ENCODE measurements around the gene PAPOLB.

The PAPOLB gene

DNA sequence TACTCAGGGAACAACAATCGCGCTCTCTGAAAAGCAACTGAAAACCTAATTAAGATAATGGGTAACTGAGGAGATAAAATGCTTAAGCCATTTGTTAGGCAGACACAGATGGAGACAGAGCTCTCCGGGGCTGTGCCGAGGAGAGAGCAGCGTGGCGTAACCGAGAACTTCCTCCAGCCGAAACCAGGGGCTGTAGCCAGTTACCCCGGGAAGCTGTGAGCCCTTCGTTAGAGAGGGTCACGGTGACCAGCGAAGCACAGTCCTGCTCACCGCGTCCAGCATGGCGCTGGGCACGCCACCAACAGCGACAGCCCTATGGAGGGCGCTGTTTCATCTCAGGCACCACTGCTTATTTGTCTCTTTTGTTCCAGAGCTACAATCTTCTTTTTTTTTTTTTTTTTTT is 16.1 kb downstream of the PAPOLB start:
- Histone ChIP-seq H3K4me1 (ENCODE audit: control insufficient read depth in 1 of 2, insufficient read depth in 2 of 2, low read length in 2 of 2) (no peaks in the 10 kb centered on the region), H3K4me3 (ENCODE audit: low read depth in 1 of 2, low read length in 2 of 2) (no peak overlapping the region), H3K27me3 (ENCODE audit: control insufficient read depth in 1 of 2, insufficient read depth in 2 of 2, low read length in 2 of 2) (no peaks in the 10 kb centered on the region), H3K27ac (ENCODE audit: low read depth, low read length) (no peak overlapping the region), H3K36me3 (ENCODE audit: control insufficient read depth in 1 of 2, insufficient read depth in 2 of 2, low read length in 2 of 2) (no peaks in the 10 kb centered on the region), H3K9me3 (ENCODE audit: control insufficient read depth in 1 of 2, low read length in 2 of 2) (no peaks in the 10 kb centered on the region), H3K9ac (ENCODE audit: low read depth in 1 of 2, low read length in 2 of 2) (no peak overlapping the region)

DNA sequence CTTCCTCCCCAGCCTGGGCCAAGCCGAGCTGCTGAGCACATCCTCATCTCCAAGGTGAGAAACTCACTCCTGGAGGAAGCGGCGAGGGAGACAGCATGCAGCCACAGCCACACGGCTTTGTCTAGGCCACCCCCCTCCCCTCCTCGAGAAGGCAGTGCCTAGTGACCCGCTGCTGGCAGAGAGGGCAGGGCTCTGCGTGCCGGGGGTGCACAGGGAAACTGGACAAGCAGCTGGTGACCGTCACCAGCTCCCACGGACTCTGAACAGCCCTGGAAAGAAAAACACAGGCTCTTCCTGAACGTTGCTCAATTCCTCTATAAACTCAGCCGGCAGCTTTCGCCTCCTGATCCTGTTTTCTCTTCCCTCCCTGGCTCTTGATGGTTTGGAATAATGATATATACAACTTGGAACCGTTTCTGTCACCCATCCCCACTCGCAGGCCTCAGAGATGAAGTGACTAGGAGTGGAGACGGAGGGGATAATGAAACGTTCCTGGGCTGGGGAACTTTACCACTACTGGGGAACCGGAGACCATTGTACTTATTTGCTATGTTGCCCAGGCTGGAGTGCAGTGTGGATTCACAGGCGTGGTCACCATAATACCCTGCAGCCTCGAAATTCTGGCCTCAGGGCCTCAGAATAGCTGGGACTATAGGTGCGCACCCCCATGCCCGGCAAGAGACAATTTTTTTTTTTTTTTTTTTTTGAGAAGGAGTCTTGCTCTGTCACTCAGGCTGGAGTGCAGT is 19.3 kb downstream of the PAPOLB start:
- H3K9ac ChIP-seq (ENCODE audit: low read depth in 1 of 2, low read length in 2 of 2), result no peak overlapping the region
- H3K27me3 ChIP-seq (ENCODE audit: control insufficient read depth in 1 of 2, insufficient read depth in 2 of 2, low read length in 2 of 2), result no peaks in the 10 kb centered on the region
- H3K36me3 ChIP-seq (ENCODE audit: control insufficient read depth in 1 of 2, insufficient read depth in 2 of 2, low read length in 2 of 2), result no peaks in the 10 kb centered on the region
- H3K27ac ChIP-seq (ENCODE audit: low read depth, low read length), result no peak overlapping the region
- H3K9me3 ChIP-seq (ENCODE audit: control insufficient read depth in 1 of 2, low read length in 2 of 2), result no peaks in the 10 kb centered on the region
- H3K4me1 ChIP-seq (ENCODE audit: control insufficient read depth in 1 of 2, insufficient read depth in 2 of 2, low read length in 2 of 2), result no peaks in the 10 kb centered on the region
- no peak overlapping the region for H3K4me3 ChIP-seq (ENCODE audit: low read depth in 1 of 2, low read length in 2 of 2)

DNA sequence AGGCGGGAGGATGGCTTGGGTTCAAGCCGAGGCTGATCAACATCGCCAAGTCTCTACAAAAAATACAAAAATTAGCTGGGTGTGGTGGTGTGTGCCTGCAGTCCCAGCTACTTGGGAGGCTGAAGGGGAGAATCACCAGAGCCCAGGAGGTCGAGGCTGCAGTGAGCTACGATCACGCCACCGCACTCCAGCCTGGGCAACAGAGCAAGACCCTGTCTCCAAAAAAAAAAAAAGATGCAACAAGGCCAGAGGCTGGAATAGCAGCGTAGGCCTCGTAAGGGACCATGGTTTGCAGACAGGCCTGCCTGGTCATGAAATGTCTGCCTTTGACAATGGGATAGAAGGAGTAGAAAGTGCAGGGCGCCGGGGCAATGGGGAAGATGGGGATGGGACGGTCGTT is 20.0 kb downstream of the PAPOLB start:
- H3K4me3 ChIP-seq (ENCODE audit: low read depth in 1 of 2, low read length in 2 of 2), result no peak overlapping the region
- H3K9ac ChIP-seq (ENCODE audit: low read depth in 1 of 2, low read length in 2 of 2), result no peak overlapping the region
- H3K27me3 ChIP-seq (ENCODE audit: control insufficient read depth in 1 of 2, insufficient read depth in 2 of 2, low read length in 2 of 2), result no peaks in the 10 kb centered on the region
- no peaks in the 10 kb centered on the region for H3K4me1 ChIP-seq (ENCODE audit: control insufficient read depth in 1 of 2, insufficient read depth in 2 of 2, low read length in 2 of 2)
- H3K36me3 ChIP-seq (ENCODE audit: control insufficient read depth in 1 of 2, insufficient read depth in 2 of 2, low read length in 2 of 2), result no peaks in the 10 kb centered on the region
- H3K9me3 ChIP-seq (ENCODE audit: control insufficient read depth in 1 of 2, low read length in 2 of 2), result no peaks in the 10 kb centered on the region
- no peak overlapping the region for H3K27ac ChIP-seq (ENCODE audit: low read depth, low read length)

DNA sequence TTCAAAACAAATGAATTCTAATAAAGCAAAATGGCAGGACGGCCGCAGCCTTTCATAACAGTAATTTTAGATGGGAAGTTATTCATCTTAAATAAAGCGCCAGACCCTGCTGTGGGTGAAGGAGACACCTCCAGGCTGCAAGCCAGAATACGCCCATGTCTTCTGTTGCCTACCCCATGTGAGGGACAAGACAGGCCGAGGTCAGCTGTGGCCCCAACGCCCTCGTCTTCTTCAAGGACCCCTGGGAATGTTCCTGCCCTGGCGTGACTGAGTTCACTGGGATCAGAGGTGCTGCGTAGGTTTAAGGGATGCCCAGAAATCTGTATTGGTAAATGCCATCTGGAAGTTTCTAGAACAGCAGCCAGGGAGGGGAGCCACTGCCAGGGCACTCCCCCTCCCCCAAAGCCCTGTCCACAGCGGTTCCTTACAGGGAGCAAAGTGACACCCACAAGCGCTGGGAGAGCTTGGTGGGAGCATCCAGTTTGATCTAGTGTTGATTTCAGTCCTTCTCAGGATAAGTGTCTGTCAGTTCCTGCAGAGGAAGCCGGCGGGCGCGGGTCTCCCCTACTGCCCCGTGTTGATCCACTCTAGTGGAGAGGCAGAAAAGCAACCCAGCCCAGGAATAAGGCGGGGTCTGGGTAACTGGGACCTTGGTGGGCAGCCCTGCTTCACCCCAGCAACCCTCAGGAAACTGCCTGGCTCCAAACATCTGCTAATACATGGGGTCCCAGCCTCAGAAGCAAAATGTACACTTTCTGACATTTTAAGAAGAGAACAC is 20.6 kb downstream of the PAPOLB start:
- Histone ChIP-seq H3K27ac (ENCODE audit: low read depth, low read length) (no peak overlapping the region), H3K9me3 (ENCODE audit: control insufficient read depth in 1 of 2, low read length in 2 of 2) (no peaks in the 10 kb centered on the region)

DNA sequence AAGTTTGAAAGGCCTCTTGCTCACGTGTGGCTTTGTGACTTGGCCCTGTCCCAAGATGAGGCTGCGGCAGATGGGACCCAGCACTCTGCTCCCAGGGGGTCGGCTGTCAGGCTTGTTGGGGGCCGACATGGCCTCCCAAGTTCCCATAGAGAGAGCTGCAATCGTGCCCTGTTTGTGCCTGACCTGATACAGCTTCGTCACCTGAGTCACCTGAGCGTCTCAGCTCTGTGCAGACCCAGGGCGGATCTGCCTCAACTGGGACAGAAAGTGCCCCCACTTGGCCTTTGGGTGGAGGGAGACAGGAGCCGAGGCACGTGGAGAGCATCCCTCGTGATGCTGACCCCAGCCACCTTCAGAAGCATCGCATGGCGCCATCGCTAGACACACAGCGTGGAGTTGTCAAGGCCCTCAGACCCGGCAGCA is 21.7 kb downstream of the PAPOLB start:
- Histone ChIP-seq H3K4me3 (ENCODE audit: low read depth in 1 of 2, low read length in 2 of 2) (no peak overlapping the region), H3K9me3 (ENCODE audit: control insufficient read depth in 1 of 2, low read length in 2 of 2) (no peaks in the 10 kb centered on the region), H3K4me1 (ENCODE audit: control insufficient read depth in 1 of 2, insufficient read depth in 2 of 2, low read length in 2 of 2) (no peaks in the 10 kb centered on the region), H3K36me3 (ENCODE audit: control insufficient read depth in 1 of 2, insufficient read depth in 2 of 2, low read length in 2 of 2) (no peaks in the 10 kb centered on the region), H3K27me3 (ENCODE audit: control insufficient read depth in 1 of 2, insufficient read depth in 2 of 2, low read length in 2 of 2) (no peaks in the 10 kb centered on the region), H3K9ac (ENCODE audit: low read depth in 1 of 2, low read length in 2 of 2) (no peak overlapping the region), H3K27ac (ENCODE audit: low read depth, low read length) (no peak overlapping the region)

More for the DNA sequence above, 20.6 kb downstream of the PAPOLB start:
- Histone ChIP-seq H3K4me3 (ENCODE audit: low read depth in 1 of 2, low read length in 2 of 2) (no peak overlapping the region), H3K4me1 (ENCODE audit: control insufficient read depth in 1 of 2, insufficient read depth in 2 of 2, low read length in 2 of 2) (no peaks in the 10 kb centered on the region), H3K27me3 (ENCODE audit: control insufficient read depth in 1 of 2, insufficient read depth in 2 of 2, low read length in 2 of 2) (no peaks in the 10 kb centered on the region), H3K36me3 (ENCODE audit: control insufficient read depth in 1 of 2, insufficient read depth in 2 of 2, low read length in 2 of 2) (no peaks in the 10 kb centered on the region), H3K9ac (ENCODE audit: low read depth in 1 of 2, low read length in 2 of 2) (no peak overlapping the region)

DNA sequence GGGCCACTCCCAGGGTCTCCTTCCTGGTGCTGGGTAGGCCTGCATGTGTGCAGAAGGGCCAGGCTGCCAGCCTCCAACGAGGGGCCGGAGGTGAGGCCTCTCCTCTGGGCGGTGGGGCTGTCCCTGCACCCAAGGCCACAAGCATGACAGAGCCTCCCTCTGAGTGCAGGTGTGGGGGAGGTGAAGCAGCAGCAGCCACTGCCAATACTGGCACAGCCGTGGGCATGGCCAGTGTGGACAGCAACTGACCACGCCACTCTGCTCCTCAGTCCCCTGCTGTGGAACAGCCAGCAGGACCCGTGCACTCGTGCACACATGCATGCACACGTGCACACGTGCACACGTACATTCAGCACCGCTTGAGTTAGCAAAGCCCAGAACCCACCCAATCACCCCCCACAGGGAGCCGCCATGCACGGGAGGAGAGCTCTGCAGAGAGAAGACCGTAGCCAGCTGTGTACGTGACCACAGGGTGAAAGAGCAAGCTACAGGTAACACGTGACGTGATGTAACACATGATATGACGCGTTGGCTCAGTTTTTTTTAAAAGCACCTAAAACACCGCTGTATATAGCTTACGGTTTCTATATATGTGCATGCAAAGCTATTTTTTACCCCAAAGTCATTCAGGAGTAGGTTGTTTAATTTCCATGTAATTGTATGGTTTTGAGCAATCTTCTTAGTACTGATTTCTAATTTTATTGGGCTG is 23.1 kb downstream of the PAPOLB start:
- H3K4me3 ChIP-seq (ENCODE audit: low read depth in 1 of 2, low read length in 2 of 2), result no peak overlapping the region
- no peaks in the 10 kb centered on the region for H3K36me3 ChIP-seq (ENCODE audit: control insufficient read depth in 1 of 2, insufficient read depth in 2 of 2, low read length in 2 of 2)
- no peaks in the 10 kb centered on the region for H3K4me1 ChIP-seq (ENCODE audit: control insufficient read depth in 1 of 2, insufficient read depth in 2 of 2, low read length in 2 of 2)
- H3K9me3 ChIP-seq (ENCODE audit: control insufficient read depth in 1 of 2, low read length in 2 of 2), result no peaks in the 10 kb centered on the region
- no peaks in the 10 kb centered on the region for H3K27me3 ChIP-seq (ENCODE audit: control insufficient read depth in 1 of 2, insufficient read depth in 2 of 2, low read length in 2 of 2)
- H3K27ac ChIP-seq (ENCODE audit: low read depth, low read length), result no peak overlapping the region
- no peak overlapping the region for H3K9ac ChIP-seq (ENCODE audit: low read depth in 1 of 2, low read length in 2 of 2)

DNA sequence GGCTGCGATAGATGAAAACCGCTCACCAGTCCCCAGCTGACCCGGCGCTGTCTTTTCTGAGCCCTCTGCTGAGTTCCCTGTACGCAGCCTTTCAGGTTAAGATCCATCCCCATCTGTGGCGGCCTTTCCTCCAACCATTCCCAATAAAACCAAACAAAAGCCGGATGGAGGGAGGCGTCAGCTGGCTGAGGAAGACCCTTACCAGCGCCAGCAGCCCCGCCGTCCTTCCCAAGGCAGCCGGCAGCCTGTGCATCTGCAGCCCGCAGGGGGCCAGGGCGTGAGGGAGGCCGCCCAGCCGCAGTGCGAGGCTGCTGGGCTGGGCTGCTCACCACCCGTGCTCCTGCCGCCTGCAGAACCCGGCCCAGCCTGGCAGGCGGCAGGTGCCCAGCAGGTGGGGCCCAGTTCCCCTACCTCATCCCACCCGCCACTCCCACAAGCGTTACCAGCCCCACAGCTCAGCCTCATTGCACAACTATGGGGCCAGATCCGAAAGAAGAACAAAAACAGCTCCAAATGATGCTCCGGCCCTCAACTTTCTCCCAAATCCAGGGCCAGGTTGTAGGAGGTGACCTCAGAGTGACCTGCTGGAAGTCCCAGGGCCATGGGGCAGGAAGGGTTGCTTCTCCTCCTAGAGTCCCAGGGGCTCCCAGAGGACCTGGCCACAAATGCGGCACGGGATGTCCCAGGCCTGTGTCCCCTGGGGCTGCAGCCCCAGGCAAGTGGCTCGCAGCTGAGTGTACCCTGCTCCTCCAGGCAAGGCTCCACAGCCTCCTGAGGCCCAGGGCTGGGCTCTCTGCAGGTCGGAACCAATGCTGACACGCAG is 23.8 kb downstream of the PAPOLB start:
- no peak overlapping the region for H3K4me3 ChIP-seq (ENCODE audit: low read depth in 1 of 2, low read length in 2 of 2)
- H3K36me3 ChIP-seq (ENCODE audit: control insufficient read depth in 1 of 2, insufficient read depth in 2 of 2, low read length in 2 of 2), result no peaks in the 10 kb centered on the region

DNA sequence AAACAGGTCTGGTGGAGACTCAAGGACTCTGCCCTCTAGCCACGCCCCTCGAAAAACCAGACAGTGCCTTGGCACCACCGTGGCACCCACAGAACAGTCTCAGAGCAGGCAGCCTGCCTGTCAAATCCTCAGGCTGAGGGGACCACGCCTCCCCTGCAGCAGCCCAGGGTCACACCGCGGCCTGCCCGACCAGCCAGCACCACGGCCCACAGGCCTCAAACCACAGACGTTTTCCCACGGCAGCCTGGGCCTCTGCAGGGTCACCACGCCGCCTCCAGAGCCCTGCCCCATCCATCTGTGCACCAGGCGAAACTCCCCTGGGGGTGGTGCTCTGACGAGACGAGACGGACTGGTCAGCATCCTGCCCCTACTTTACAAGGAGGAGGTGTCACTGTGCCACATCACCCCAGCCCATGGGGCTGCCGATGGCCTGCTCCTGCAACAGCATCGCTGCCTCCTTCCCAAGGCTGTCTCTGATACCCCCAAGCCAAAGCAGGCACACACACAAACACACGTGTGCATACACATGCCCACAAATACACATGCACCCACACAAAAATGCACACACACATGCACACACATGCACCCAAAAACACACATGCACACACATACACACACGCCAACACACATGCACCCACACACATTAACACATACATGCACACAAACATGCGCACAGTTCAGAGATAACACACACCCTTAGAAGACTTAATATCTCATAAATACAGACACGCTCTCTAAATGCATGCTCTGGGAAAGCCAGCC is 24.6 kb downstream of the PAPOLB start:
- no peaks in the 10 kb centered on the region for H3K27me3 ChIP-seq (ENCODE audit: control insufficient read depth in 1 of 2, insufficient read depth in 2 of 2, low read length in 2 of 2)
- H3K36me3 ChIP-seq (ENCODE audit: control insufficient read depth in 1 of 2, insufficient read depth in 2 of 2, low read length in 2 of 2), result no peaks in the 10 kb centered on the region
- no peak overlapping the region for H3K9ac ChIP-seq (ENCODE audit: low read depth in 1 of 2, low read length in 2 of 2)
- no peaks in the 10 kb centered on the region for H3K4me1 ChIP-seq (ENCODE audit: control insufficient read depth in 1 of 2, insufficient read depth in 2 of 2, low read length in 2 of 2)
- H3K9me3 ChIP-seq (ENCODE audit: control insufficient read depth in 1 of 2, low read length in 2 of 2), result no peaks in the 10 kb centered on the region
- no peak overlapping the region for H3K27ac ChIP-seq (ENCODE audit: low read depth, low read length)
- H3K4me3 ChIP-seq (ENCODE audit: low read depth in 1 of 2, low read length in 2 of 2), result no peak overlapping the region

More for the DNA sequence above, 23.8 kb downstream of the PAPOLB start:
- no peak overlapping the region for H3K9ac ChIP-seq (ENCODE audit: low read depth in 1 of 2, low read length in 2 of 2)
- no peaks in the 10 kb centered on the region for H3K4me1 ChIP-seq (ENCODE audit: control insufficient read depth in 1 of 2, insufficient read depth in 2 of 2, low read length in 2 of 2)
- H3K27ac ChIP-seq (ENCODE audit: low read depth, low read length), result no peak overlapping the region
- no peaks in the 10 kb centered on the region for H3K27me3 ChIP-seq (ENCODE audit: control insufficient read depth in 1 of 2, insufficient read depth in 2 of 2, low read length in 2 of 2)
- H3K9me3 ChIP-seq (ENCODE audit: control insufficient read depth in 1 of 2, low read length in 2 of 2), result no peaks in the 10 kb centered on the region

DNA sequence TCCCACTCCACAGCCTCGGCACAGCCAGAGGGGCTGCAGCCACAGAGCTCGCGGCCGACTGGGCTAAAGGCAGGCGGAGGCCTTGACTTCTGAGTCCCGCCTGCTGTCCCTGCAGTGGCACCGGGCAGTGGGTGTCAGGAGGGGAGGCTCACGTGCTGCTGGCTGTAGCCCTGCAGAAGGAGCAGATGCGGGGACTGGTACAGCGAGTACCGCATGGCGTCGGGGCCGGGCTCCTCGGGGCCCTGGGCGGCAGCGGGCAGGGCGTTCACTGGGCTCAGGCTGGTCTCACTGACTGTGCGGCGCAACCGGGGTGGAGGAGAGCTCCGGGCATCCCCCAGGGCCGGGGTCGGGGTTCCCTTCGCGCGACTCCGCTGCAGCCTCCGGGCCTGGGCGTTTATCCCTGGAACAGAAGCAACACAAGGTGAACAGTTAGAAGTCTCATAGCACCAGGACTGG is 25.6 kb downstream of the PAPOLB start:
- no peaks in the 10 kb centered on the region for H3K27me3 ChIP-seq (ENCODE audit: control insufficient read depth in 1 of 2, insufficient read depth in 2 of 2, low read length in 2 of 2)
- no peaks in the 10 kb centered on the region for H3K4me1 ChIP-seq (ENCODE audit: control insufficient read depth in 1 of 2, insufficient read depth in 2 of 2, low read length in 2 of 2)
- H3K36me3 ChIP-seq (ENCODE audit: control insufficient read depth in 1 of 2, insufficient read depth in 2 of 2, low read length in 2 of 2), result no peaks in the 10 kb centered on the region
- H3K4me3 ChIP-seq (ENCODE audit: low read depth in 1 of 2, low read length in 2 of 2), result no peak overlapping the region
- H3K9ac ChIP-seq (ENCODE audit: low read depth in 1 of 2, low read length in 2 of 2), result no peak overlapping the region
- H3K27ac ChIP-seq (ENCODE audit: low read depth, low read length), result no peak overlapping the region
- no peaks in the 10 kb centered on the region for H3K9me3 ChIP-seq (ENCODE audit: control insufficient read depth in 1 of 2, low read length in 2 of 2)

Measured in duodenal mucosa (tissue), 2 donors.